AG08395 (cell line): Measurements from ENCODE around the gene NUBPL.
A peak's percentile ranks its signal among the peaks of the same experiment; 100 is the strongest.
"Not testable (repeated sequence)": the region's sequence is repeated elsewhere in the genome, so short reads cannot be mapped to it uniquely, and the experiment has no call there.

Source experiments
- DNase-seq: peaks from one replicate; pipeline ENCODE4 v3.0.0; 2012; ENCODE audit warnings: mixed read lengths, low spot score

The NUBPL gene

GRCh38 chr14:31880935-31881334, 319.7 kb downstream of the NUBPL start:
- DNase-seq: peak; percentile 94

- peak; percentile 48 for DNase-seq
These were observed 320.5 kb downstream of the NUBPL start for GRCh38 chr14:31881531-31882310.

GRCh38 chr14:31884238-31884637, 323.0 kb downstream of the NUBPL start:
- no peak for DNase-seq

- DNase-seq: no peak
These were observed 323.7 kb downstream of the NUBPL start for GRCh38 chr14:31884776-31885379.

GRCh38 chr14:31886156-31886835, 325.1 kb downstream of the NUBPL start:
- no peak for DNase-seq

DNA sequence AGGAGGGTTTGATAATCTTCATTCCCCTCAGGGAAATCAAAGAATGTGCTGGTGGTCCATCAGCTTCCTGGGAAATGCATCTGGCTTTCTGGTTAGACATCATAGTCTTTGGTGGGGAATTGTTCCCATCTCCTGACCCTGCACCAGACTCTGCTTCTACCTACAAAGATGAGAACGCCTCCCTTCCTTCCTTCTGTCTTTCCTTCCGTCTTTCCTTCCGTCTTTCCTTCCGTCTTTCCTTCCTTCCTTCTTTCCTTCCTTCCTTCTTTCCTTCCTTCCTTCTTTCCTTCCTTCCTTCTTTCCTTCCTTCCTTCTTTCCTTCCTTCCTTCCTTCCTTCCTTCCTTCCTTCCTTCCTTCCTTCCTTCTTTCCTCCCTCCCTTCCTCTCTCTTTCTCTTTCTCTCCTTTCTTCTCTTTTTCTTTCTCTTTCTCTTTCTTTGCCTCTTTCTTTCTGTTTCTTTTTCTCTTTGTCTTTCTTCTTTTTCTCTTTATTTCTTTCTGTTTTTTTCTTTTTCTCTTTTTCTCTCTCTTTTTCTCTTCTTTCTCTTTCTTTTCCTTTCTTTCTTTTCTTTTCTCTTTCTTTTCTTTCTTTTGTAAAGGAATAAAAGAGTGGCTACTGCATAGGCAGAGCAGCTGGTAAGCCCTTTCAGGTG, 326.9 kb downstream of the NUBPL start:
- DNase-seq: no peak

DNA sequence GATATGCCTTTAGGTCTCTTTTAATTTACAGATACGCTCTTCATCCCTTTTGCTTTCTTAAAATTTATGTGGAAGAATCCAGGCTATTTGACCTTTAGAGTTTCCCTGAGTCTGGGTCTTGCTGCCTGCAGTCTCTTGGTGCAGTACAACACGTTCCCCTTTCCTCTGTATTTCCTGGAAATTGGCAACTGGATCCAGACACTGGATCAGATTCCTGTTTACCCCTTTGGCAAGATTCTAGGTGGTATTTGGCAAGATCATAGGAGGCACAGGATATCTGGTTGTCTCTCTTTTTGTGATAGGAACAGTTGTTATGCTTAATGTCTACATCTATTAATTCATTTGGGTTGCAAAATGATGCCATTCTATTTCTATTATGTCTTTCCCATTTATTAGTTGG, 328.1 kb downstream of the NUBPL start:
- no peak for DNase-seq

- not testable (repeated sequence) for DNase-seq
These were observed 329.0 kb downstream of the NUBPL start for GRCh38 chr14:31890202-31890601.

GRCh38 chr14:31893221-31893757, 332.1 kb downstream of the NUBPL start:
- no peak for DNase-seq

- no peak for DNase-seq
These were observed 333.1 kb downstream of the NUBPL start for GRCh38 chr14:31894351-31894750.

DNA sequence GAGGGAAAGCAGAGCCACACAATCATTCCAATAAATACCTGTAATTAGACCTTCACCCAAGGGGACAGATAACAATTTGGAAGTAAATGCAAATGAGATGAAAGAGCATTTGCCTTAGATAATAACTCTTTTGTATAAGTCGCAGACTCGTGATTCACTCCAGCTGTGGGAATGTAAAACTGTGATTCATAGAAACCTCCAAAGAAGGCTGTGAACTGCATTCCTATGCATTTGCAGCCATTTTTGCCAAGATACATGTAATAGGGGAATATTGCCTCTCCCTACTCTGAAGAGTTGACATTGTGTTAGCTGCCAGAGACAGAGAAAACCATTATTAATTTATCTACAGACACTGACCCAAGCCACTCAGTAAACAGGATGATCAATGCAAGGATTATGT, 334.0 kb downstream of the NUBPL start:
- peak; percentile 13 for DNase-seq

DNA sequence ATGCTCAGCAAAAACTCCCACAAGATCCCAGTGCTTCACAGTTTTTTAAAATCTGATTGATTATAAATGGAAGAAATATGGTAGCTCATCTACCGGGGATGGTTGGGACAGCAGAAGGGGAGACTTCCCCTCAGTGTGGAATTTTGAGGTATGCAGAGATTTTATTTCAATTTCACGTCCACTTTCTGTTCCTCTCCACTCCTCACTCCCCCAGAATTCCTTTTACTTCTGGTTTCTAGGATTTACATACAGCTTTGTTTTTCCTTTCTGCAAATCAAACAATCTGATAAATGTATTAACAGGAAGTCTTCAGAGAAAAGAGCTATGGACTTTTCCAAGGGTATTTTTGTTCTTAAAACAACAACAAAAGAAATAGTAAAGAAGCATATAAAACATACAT, 334.4 kb downstream of the NUBPL start:
- no peak for DNase-seq

- DNase-seq: peak; percentile 41
These were observed 336.5 kb downstream of the NUBPL start for GRCh38 chr14:31897581-31898186.

GRCh38 chr14:31898838-31899528, 337.8 kb downstream of the NUBPL start:
- no peak for DNase-seq

DNA sequence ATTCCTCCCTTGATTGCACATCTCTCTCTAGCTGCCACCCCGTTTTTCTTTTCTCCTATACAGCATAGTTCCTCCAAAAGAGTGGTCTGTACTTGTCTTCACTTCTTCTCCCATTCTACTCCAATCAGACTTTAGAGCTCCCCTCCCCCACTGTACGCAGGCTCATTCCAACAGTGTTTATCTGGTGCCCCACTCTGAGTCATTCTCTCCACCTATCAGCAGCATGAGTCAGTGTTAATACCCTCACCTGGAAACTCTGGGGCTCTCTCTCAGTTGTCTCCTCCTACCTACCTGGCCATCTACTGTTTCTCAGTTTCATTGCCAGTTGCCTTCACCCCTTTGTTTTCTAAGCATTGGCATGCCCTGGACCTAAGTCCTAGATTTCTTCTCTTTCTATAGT, 340.8 kb downstream of the NUBPL start:
- DNase-seq: no peak

- DNase-seq: no peak
These were observed 341.9 kb downstream of the NUBPL start for GRCh38 chr14:31902945-31903646.

- no peak for DNase-seq
These were observed 348.8 kb downstream of the NUBPL start for GRCh38 chr14:31909977-31910376.
